GM06990 (cell line): ENCODE results near the gene EPB41L4A.

ENCODE experiments used
- DNase-seq: peaks from one replicate; pipeline ENCODE4 v3.0.0-alpha.2; 2011; ENCODE audit not compliant: insufficient read length; ENCODE audit errors: extremely low read depth
- H3K27me3 ChIP-seq: replicated peaks from 2 replicates; pipeline ENCODE4 v1.6.0; 2011; ENCODE audit warnings: low read length; ENCODE audit not compliant: control insufficient read depth, insufficient read depth
- H3K36me3 ChIP-seq: 2 replicates; pipeline ENCODE4 v1.5.1; 2011; ENCODE audit warnings: low read length; ENCODE audit not compliant: control insufficient read depth, insufficient read depth
- H3K4me3 ChIP-seq: replicated peaks from 2 replicates; pipeline ENCODE4 v1.5.1; 2011; ENCODE audit warnings: low read depth, mild to moderate bottlenecking, control low read depth, low read length
- CTCF ChIP-seq: IDR thresholded peaks from 2 replicates; pipeline ENCODE4 v1.5.1; 2011; ENCODE audit warnings: low read length, control low read depth, mild to moderate bottlenecking, inconsistent platforms; ENCODE audit not compliant: insufficient read depth, poor library complexity, severe bottlenecking

The EPB41L4A gene

GRCh38 chr5:112415552-112415951, 3.5 kb downstream of the EPB41L4A start:
- peaks cover 2% of the 10 kb centered on the region; the same call in 1 of the 2 replicates for H3K27me3 ChIP-seq
- H3K36me3 ChIP-seq = no peaks in the 10 kb centered on the region
- no peak for TF ChIP-seq CTCF
- no peak overlapping the region for H3K4me3 ChIP-seq
- no peak for DNase-seq

- DNase-seq = no peak
- no peak for TF ChIP-seq CTCF
- Histone ChIP-seq H3K36me3 (no peaks in the 10 kb centered on the region), H3K4me3 (no peak overlapping the region), H3K27me3 (peaks cover 1% of the 10 kb centered on the region; the same call in 1 of the 2 replicates)
These were observed 5.5 kb downstream of the EPB41L4A start for GRCh38 chr5:112413611-112414010.

- H3K36me3 ChIP-seq = no peaks in the 10 kb centered on the region
- no peaks in the 10 kb centered on the region for H3K27me3 ChIP-seq
- no peak overlapping the region for H3K4me3 ChIP-seq
- no peak for DNase-seq
- TF ChIP-seq CTCF = no peak
These were observed 6.7 kb downstream of the EPB41L4A start for GRCh38 chr5:112412346-112412745.

GRCh38 chr5:112411903-112412302, 7.2 kb downstream of the EPB41L4A start:
- no peaks in the 10 kb centered on the region for H3K36me3 ChIP-seq
- no peak for TF ChIP-seq CTCF
- no peak overlapping the region for H3K4me3 ChIP-seq
- no peak for DNase-seq
- no peaks in the 10 kb centered on the region for H3K27me3 ChIP-seq

GRCh38 chr5:112407666-112408065, 11.4 kb downstream of the EPB41L4A start:
- DNase-seq = no peak
- no peaks in the 10 kb centered on the region for H3K27me3 ChIP-seq
- H3K4me3 ChIP-seq = no peak overlapping the region
- H3K36me3 ChIP-seq = no peaks in the 10 kb centered on the region
- TF ChIP-seq CTCF = no peak

GRCh38 chr5:112407240-112407639, 11.8 kb downstream of the EPB41L4A start:
- no peak for TF ChIP-seq CTCF
- no peaks in the 10 kb centered on the region for H3K27me3 ChIP-seq
- no peak overlapping the region for H3K4me3 ChIP-seq
- no peak for DNase-seq
- no peaks in the 10 kb centered on the region for H3K36me3 ChIP-seq
